Panc1 (cell line): ENCODE data around the gene PRCC. TPM values are rescaled to one million over a fixed set of nuclear protein-coding genes. Genes with fewer than 3 reads are reported as not detected.

Experiments used
- ATAC-seq: fragments of 200-7000 bp; cut with Tn5 transposase; 2 replicates; pipeline ENCODE4 v1.9.1; 2020; ENCODE audit warnings: mild to moderate bottlenecking, moderate library complexity
- BruUV-seq: library from RNA; stranded (reverse); fragments of 400-500 nt; replicated peaks from 2 replicates; lab custom pipeline; 2021; lab: Mats Ljungman, UMichigan
- CTCF ChIA-PET: fragments of 300-600 bp; sonication (Branson Sonifier 250); formaldehyde crosslinking; loops from one replicate; lab custom pipeline; 2022; ENCODE audit warnings: antibody characterized with exemption; lab: Charles Lee
- POLR2A ChIA-PET: fragments of 300-600 bp; sonication (Branson Sonifier 250); formaldehyde crosslinking; loops from one replicate; lab custom pipeline; 2022; ENCODE audit warnings: antibody characterized with exemption; lab: Charles Lee
- DNase-seq: peaks from one replicate; pipeline ENCODE4 v3.0.0-alpha.2; 2010; ENCODE audit warnings: low read depth, low spot score
- H3K27ac ChIP-seq: 2 replicates; pipeline ENCODE4 v1.5.1; 2011; ENCODE audit warnings: mild to moderate bottlenecking, low read length, inconsistent platforms
- H3K27me3 ChIP-seq: fragments of 200-500 bp; sonication (Bioruptor generic); 2 replicates; pipeline ENCODE4 v1.6.0; 2014; ENCODE audit warnings: low read length, inconsistent platforms; ENCODE audit not compliant: control insufficient read depth, insufficient read depth
- H3K36me3 ChIP-seq: fragments of 200-500 bp; sonication (Bioruptor generic); 2 replicates; pipeline ENCODE4 v1.5.1; 2014; ENCODE audit warnings: inconsistent platforms, mild to moderate bottlenecking, low read length, moderate library complexity; ENCODE audit not compliant: control insufficient read depth, insufficient read depth
- H3K4me1 ChIP-seq: 2 replicates; pipeline ENCODE4 v1.5.1; 2011; ENCODE audit warnings: inconsistent platforms, mild to moderate bottlenecking, low read length, moderate library complexity; ENCODE audit not compliant: control insufficient read depth, insufficient read depth
- H3K4me3 ChIP-seq, 2 experiments: 2 replicates each; pipeline ENCODE4 v1.5.1; 2011 to 2012; ENCODE audit warnings: low read depth in 2 of 2, low read length in 2 of 2, mild to moderate bottlenecking in 2 of 2, inconsistent platforms in 1 of 2, moderate library complexity in 1 of 2
- H3K9me3 ChIP-seq: fragments of 200-500 bp; sonication (Bioruptor generic); 2 replicates; pipeline ENCODE4 v1.5.1; 2014; ENCODE audit warnings: low read depth, mild to moderate bottlenecking, inconsistent platforms, low read length, moderate library complexity; ENCODE audit not compliant: control insufficient read depth, insufficient read depth
- POLR2AphosphoS5 ChIP-seq: IDR thresholded peaks from 2 replicates; pipeline ENCODE4 v1.6.1; 2012; ENCODE audit warnings: mild to moderate bottlenecking, low read depth, low read length, moderate library complexity
- SIN3A ChIP-seq: IDR thresholded peaks from 2 replicates; pipeline ENCODE4 v1.6.1; 2012; ENCODE audit warnings: low read depth, mild to moderate bottlenecking, low read length, moderate library complexity, borderline replicate concordance; ENCODE audit not compliant: insufficient read depth
- TCF7L2 ChIP-seq: IDR thresholded peaks from 2 replicates; pipeline ENCODE4 v1.6.1; 2011; ENCODE audit warnings: mild to moderate bottlenecking, low read depth, low read length, inconsistent platforms
- in situ Hi-C: cut with HindIII; loops from 2 replicates; pipeline ENCODE4 v1.10.0; 2016; ENCODE audit warnings: low sequenced_read_pairs, low pct_unique_long_range_greater_than_20kb
- intact Hi-C: fragments of 100-400 bp; cut with micrococcal nuclease; formaldehyde crosslinking; loops from one replicate; pipeline ENCODE4 v1.10.0; 2022; ENCODE audit not compliant: unreplicated experiment
- total RNA-seq: library from RNA; stranded (reverse); gene quantifications from one replicate; pipeline ENCODE4 v1.2.1, GENCODE V29; 2021; ENCODE audit not compliant: unreplicated experiment
- TF ChIP-seq, protein P1 (sequence below), 2 experiments: IDR thresholded peaks; 2 replicates each; pipeline ENCODE4 v1.6.1; 2011 to 2012; ENCODE audit warnings: low read depth in 2 of 2, control low read depth in 1 of 2, low read length in 1 of 2, mild to moderate bottlenecking in 1 of 2, moderate library complexity in 1 of 2; ENCODE audit not compliant: insufficient read depth in 1 of 2
- TF ChIP-seq, protein P2 (sequence below): fragments of 450-650 bp; IDR thresholded peaks from 2 replicates; pipeline ENCODE4 v1.5.1; 2017; ENCODE audit warnings: mild to moderate bottlenecking

Gene PRCC
- total RNA-seq, 1 experiment from 2014 or later, result 78.5 TPM

GRCh38 chr1:156752843-156753482 lies 14.4 kb upstream of the PRCC start:
- peaks cover 25% of the 10 kb centered on the region for H3K4me1 ChIP-seq
- ChIA-PET CTCF (interaction anchor here (1.1 kb wide), 1 partner anchor 27 kb away, joined by 6 read pairs; no protein-coding TSS in a partner anchor), POLR2A (no interaction called here)
- in situ Hi-C loops, result no loop called here
- ATAC-seq (no peak), DNase-seq (no peak)
- BruUV-seq, result TSS peak; percentile 80
- TF ChIP-seq SIN3A (no peak), TCF7L2 (no peak), POLR2AphosphoS5 (no peak)
- TF ChIP-seq, protein P1, sequence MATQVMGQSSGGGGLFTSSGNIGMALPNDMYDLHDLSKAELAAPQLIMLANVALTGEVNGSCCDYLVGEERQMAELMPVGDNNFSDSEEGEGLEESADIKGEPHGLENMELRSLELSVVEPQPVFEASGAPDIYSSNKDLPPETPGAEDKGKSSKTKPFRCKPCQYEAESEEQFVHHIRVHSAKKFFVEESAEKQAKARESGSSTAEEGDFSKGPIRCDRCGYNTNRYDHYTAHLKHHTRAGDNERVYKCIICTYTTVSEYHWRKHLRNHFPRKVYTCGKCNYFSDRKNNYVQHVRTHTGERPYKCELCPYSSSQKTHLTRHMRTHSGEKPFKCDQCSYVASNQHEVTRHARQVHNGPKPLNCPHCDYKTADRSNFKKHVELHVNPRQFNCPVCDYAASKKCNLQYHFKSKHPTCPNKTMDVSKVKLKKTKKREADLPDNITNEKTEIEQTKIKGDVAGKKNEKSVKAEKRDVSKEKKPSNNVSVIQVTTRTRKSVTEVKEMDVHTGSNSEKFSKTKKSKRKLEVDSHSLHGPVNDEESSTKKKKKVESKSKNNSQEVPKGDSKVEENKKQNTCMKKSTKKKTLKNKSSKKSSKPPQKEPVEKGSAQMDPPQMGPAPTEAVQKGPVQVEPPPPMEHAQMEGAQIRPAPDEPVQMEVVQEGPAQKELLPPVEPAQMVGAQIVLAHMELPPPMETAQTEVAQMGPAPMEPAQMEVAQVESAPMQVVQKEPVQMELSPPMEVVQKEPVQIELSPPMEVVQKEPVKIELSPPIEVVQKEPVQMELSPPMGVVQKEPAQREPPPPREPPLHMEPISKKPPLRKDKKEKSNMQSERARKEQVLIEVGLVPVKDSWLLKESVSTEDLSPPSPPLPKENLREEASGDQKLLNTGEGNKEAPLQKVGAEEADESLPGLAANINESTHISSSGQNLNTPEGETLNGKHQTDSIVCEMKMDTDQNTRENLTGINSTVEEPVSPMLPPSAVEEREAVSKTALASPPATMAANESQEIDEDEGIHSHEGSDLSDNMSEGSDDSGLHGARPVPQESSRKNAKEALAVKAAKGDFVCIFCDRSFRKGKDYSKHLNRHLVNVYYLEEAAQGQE (IDR thresholded peaks at IDR 0.05; ENCODE audit: insufficient read depth in 1 of 2, low read depth in 2 of 2, low read length in 1 of 2), result no peak
- TF ChIP-seq, protein P2, sequence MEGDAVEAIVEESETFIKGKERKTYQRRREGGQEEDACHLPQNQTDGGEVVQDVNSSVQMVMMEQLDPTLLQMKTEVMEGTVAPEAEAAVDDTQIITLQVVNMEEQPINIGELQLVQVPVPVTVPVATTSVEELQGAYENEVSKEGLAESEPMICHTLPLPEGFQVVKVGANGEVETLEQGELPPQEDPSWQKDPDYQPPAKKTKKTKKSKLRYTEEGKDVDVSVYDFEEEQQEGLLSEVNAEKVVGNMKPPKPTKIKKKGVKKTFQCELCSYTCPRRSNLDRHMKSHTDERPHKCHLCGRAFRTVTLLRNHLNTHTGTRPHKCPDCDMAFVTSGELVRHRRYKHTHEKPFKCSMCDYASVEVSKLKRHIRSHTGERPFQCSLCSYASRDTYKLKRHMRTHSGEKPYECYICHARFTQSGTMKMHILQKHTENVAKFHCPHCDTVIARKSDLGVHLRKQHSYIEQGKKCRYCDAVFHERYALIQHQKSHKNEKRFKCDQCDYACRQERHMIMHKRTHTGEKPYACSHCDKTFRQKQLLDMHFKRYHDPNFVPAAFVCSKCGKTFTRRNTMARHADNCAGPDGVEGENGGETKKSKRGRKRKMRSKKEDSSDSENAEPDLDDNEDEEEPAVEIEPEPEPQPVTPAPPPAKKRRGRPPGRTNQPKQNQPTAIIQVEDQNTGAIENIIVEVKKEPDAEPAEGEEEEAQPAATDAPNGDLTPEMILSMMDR, result no peak
- no peaks in the 10 kb centered on the region for H3K27me3 ChIP-seq
- intact Hi-C loops, result no loop called here
- H3K27ac ChIP-seq, result peak overlapping the region; percentile 95
- peaks cover 8% of the 10 kb centered on the region for H3K36me3 ChIP-seq
- H3K9me3 ChIP-seq, result no peaks in the 10 kb centered on the region
- H3K4me3 ChIP-seq, result peak overlapping the region; percentile 77 to 80

GRCh38 chr1:156754219-156754618 lies 13.1 kb upstream of the PRCC start:
- intact Hi-C loops (no loop called here), in situ Hi-C loops (no loop called here)
- no peaks in the 10 kb centered on the region for H3K9me3 ChIP-seq
- H3K27ac ChIP-seq, result no peak overlapping the region
- ChIA-PET CTCF (interaction anchor here (0.6 kb wide), 1 partner anchor 41 kb away, joined by 4 read pairs; no protein-coding TSS in a partner anchor), POLR2A (no interaction called here)
- H3K36me3 ChIP-seq, result peaks cover 8% of the 10 kb centered on the region
- no peak overlapping the region for H3K4me3 ChIP-seq
- H3K27me3 ChIP-seq, result no peaks in the 10 kb centered on the region
- no peak for DNase-seq
- H3K4me1 ChIP-seq, result peaks cover 13% of the 10 kb centered on the region
- no peak for ATAC-seq
- no TSS peak for BruUV-seq
- TF ChIP-seq, protein P1 (IDR thresholded peaks at IDR 0.05; ENCODE audit: insufficient read depth in 1 of 2, low read depth in 2 of 2, low read length in 1 of 2), result no peak
- TF ChIP-seq, protein P2, result no peak
- TF ChIP-seq POLR2AphosphoS5 (no peak), SIN3A (no peak)
